ENCODE data around the gene KDM3A. TPM values are rescaled to one million over a fixed set of nuclear protein-coding genes. Genes with fewer than 3 reads are reported as not detected.

Gene KDM3A
- total RNA-seq, 4 donors from 2014 or later, result 39.5 to 60.9 (median 51.1) TPM

DNA sequence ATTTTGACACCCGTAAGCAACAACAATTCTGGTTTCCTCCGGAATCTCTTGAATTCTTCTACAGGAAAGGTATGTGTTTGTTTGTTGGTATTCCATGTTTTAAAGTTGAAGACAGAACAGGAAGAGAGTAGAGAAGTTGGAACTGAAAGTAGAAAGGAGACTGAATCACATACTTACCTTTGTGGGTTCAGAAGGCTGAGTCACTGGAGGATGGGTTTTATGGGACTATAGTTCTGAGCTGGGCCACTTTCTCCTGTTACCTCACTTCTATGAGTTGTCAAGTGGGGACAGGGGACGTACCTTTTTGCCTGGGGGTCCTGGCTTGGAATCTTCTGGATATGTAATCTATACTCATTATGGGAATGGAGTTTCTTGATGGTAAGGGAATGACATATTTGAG is 40.9 kb downstream of the KDM3A start:
- TF ChIP-seq POLR2A (IDR thresholded peaks at IDR 0.05) (no peak), CTCF (IDR thresholded peaks at IDR 0.05) (no peak)
- no peak for DNase-seq
- Histone ChIP-seq H3K27me3 (no peaks in the 10 kb centered on the region), H3K9me3 (no peaks in the 10 kb centered on the region), H3K4me3 (replicated peaks in 1 of 3) (no peak overlapping the region), H3K27ac (peak overlapping the region in 1 of 3 donors; percentile 58), H3K36me3 (peaks cover 50 to 76% of the 10 kb centered on the region in 2 donors), H3K4me1 (peaks cover 10 to 31% of the 10 kb centered on the region in 2 donors)
- 88 to 94% methylated on average over 3 of the region's 3 CpGs for WGBS, 2 donors
- intact Hi-C loops (cut with DNase I), result no loop called here

DNA sequence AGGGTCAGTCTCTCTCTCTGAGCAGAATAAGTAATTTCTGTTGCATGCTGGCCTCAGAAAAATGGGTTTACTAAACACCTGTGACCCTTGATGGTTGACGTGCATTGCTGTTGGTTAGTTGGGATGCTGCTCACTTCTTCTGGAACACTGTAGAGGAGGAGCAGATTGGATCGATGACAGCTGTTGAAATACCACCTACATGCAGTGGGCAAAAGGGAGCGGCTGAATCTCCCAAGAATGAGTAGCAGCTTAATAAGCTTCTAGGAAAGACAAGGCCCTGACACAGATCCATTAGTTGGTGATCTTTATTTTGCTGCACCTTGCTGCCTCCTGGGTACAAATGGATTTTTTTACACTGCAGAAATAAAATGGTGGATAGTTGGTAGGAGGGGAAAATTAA is 43.2 kb downstream of the KDM3A start:
- Histone ChIP-seq H3K27ac (no peak overlapping the region), H3K9me3 (no peaks in the 10 kb centered on the region), H3K4me3 (replicated peaks in 1 of 3) (no peak overlapping the region), H3K4me1 (peaks cover 10 to 39% of the 10 kb centered on the region in 2 donors), H3K36me3 (peaks cover 54 to 76% of the 10 kb centered on the region in 2 donors), H3K27me3 (no peaks in the 10 kb centered on the region)
- intact Hi-C loops (cut with DNase I), result no loop called here
- WGBS, 2 donors, result 97 to 100% methylated on average over 3 of the region's 3 CpGs
- DNase-seq, result no peak
- no peak for TF ChIP-seq CTCF (IDR thresholded peaks at IDR 0.05)
- TF ChIP-seq POLR2A (IDR thresholded peaks at IDR 0.05), result no peak

- Histone ChIP-seq H3K27ac (no peak overlapping the region), H3K4me1 (peaks cover 10 to 34% of the 10 kb centered on the region in 2 donors), H3K27me3 (no peaks in the 10 kb centered on the region), H3K4me3 (replicated peaks in 1 of 3) (no peak overlapping the region), H3K36me3 (peaks cover 61 to 81% of the 10 kb centered on the region in 2 donors), H3K9me3 (no peaks in the 10 kb centered on the region)
- intact Hi-C loops (cut with DNase I), result no loop called here
- no peak for DNase-seq
- TF ChIP-seq CTCF (IDR thresholded peaks at IDR 0.05) (no peak), POLR2A (IDR thresholded peaks at IDR 0.05) (no peak)
These were observed 43.9 kb downstream of the KDM3A start for GRCh38 chr2:86485103-86485502.

- H3K9me3 ChIP-seq, result no peaks in the 10 kb centered on the region
- TF ChIP-seq CTCF (IDR thresholded peaks at IDR 0.05) (no peak), POLR2A (IDR thresholded peaks at IDR 0.05) (no peak)
- H3K27ac ChIP-seq, result no peak overlapping the region
- no peaks in the 10 kb centered on the region for H3K27me3 ChIP-seq
- intact Hi-C loops (cut with DNase I), result no loop called here
- WGBS, 2 donors, result 93 to 94% methylated on average over 3 of the region's 3 CpGs
- H3K36me3 ChIP-seq, result peaks cover 68 to 86% of the 10 kb centered on the region in 2 donors
- H3K4me1 ChIP-seq, result peaks cover 10 to 27% of the 10 kb centered on the region in 2 donors
- no peak overlapping the region for H3K4me3 ChIP-seq (replicated peaks in 1 of 3)
- no peak for DNase-seq
These were observed 44.6 kb downstream of the KDM3A start for GRCh38 chr2:86485802-86486201.

DNA sequence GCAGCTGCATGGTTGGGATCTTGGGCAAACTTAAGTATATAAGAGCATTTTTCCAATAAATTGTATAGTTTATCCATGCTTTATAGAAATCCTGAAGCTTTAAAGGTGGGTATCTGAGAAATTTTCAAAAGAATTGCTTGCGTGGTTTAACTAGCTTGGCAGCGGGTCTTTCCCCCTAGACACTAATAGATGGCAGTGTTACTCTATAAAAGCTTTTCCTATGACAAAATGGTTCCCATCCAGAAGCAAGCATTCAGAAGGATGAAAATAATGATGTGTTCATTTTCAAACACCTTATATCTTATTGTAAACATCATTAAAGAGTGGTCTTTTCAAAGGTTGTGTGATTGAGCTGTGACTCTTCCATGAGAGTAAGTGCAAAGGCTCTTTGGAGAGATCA is 45.9 kb downstream of the KDM3A start:
- Histone ChIP-seq H3K4me1 (peaks cover 10 to 16% of the 10 kb centered on the region in 2 donors), H3K9me3 (no peaks in the 10 kb centered on the region), H3K27ac (no peak overlapping the region), H3K4me3 (replicated peaks in 1 of 3) (no peak overlapping the region), H3K36me3 (peaks cover 80 to 85% of the 10 kb centered on the region in 2 donors), H3K27me3 (no peaks in the 10 kb centered on the region)
- 98 to 100% methylated on average over 2 of the region's 2 CpGs for WGBS, 2 donors
- intact Hi-C loops (cut with DNase I), result no loop called here
- TF ChIP-seq POLR2A (IDR thresholded peaks at IDR 0.05) (no peak), CTCF (IDR thresholded peaks at IDR 0.05) (no peak)
- DNase-seq, result no peak
